IPS-18a (cell line): Measurements from ENCODE around the gene ADAM19.

ENCODE experiments used
- H3K27ac ChIP-seq: one replicate; pipeline ENCODE4 v1.5.1; 2013; ENCODE audit warnings: low read length
- H3K27me3 ChIP-seq: one replicate; pipeline ENCODE4 v1.6.1; 2013; ENCODE audit warnings: mild to moderate bottlenecking, low read length; ENCODE audit not compliant: control insufficient read depth, insufficient read depth
- H3K36me3 ChIP-seq: one replicate; pipeline ENCODE4 v1.6.1; 2013; ENCODE audit warnings: low read depth, low read length; ENCODE audit not compliant: control insufficient read depth
- H3K4me1 ChIP-seq: one replicate; pipeline ENCODE4 v1.6.1; 2013; ENCODE audit warnings: low read depth, low read length; ENCODE audit not compliant: control insufficient read depth
- H3K4me3 ChIP-seq: one replicate; pipeline ENCODE4 v1.5.1; 2013; ENCODE audit warnings: low read length
- H3K9ac ChIP-seq: one replicate; pipeline ENCODE4 v1.6.1; 2013; ENCODE audit warnings: mild to moderate bottlenecking, low read length, moderate library complexity
- H3K9me3 ChIP-seq: one replicate; pipeline ENCODE4 v1.6.1; 2013; ENCODE audit warnings: low read depth, low read length; ENCODE audit not compliant: control insufficient read depth

The ADAM19 gene

DNA sequence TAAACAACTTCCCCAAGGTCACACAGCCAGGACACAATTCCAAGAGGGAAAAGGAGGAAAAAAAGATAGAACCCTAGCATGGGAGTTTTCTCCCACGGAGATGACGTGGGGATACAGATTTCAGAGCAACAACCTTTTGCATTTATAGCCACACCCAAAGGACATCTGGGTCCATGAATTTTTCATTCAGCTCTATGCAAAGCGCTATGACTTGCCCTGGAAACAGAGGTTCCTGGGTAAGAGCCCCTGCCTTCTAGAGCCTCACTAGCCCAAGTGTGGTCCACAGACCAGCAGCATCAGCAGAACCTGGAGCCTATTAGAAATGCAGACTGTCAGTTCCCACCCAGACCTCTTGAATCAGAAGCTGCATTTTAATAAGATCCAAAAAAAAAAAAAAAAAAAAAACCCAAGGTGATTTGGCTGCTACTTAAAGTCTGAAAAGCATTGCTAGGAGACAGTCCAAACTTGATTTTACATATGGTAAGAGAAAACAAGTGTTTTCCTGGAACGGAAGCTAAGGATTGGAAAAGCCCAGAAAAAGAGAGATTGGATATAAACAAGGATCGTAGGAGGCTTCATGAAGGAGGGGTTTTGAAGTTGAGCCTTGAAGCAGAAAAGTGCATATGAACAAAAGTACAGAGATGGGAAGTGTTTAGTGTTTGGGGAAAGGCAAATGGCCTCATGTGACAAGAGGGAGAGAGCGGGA, 17.6 kb upstream of the ADAM19 start:
- Histone ChIP-seq H3K36me3 (no peaks in the 10 kb centered on the region), H3K4me1 (no peaks in the 10 kb centered on the region), H3K9ac (no peak overlapping the region), H3K27me3 (no peaks in the 10 kb centered on the region), H3K27ac (no peak overlapping the region), H3K4me3 (no peak overlapping the region), H3K9me3 (no peaks in the 10 kb centered on the region)

GRCh38 chr5:157592594-157592993, 17.0 kb upstream of the ADAM19 start:
- Histone ChIP-seq H3K27me3 (no peaks in the 10 kb centered on the region), H3K9me3 (no peaks in the 10 kb centered on the region), H3K27ac (no peak overlapping the region), H3K4me3 (no peak overlapping the region), H3K36me3 (no peaks in the 10 kb centered on the region), H3K4me1 (no peaks in the 10 kb centered on the region), H3K9ac (no peak overlapping the region)

DNA sequence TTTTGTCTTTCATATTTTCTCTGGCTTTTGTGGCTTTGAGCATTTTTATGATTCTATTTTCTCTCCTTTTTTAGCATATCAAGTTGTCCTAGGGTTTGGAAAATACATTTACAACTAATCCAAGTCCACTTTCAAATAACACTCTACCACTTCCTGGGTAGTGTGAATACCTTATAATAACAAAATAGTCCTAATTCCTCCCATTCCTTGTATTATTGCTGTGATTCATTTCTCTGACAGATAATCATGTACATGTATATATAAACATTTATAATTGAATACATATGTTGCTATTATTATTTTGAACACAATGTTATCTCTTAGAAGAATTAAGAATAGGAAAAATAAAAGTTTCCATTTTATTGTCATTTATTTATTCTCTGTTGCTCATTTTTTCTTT, 14.9 kb upstream of the ADAM19 start:
- no peak overlapping the region for H3K4me3 ChIP-seq
- H3K27ac ChIP-seq, result no peak overlapping the region
- H3K4me1 ChIP-seq, result no peaks in the 10 kb centered on the region
- no peaks in the 10 kb centered on the region for H3K36me3 ChIP-seq
- H3K27me3 ChIP-seq, result no peaks in the 10 kb centered on the region
- H3K9me3 ChIP-seq, result no peaks in the 10 kb centered on the region
- no peak overlapping the region for H3K9ac ChIP-seq

- H3K4me3 ChIP-seq, result no peak overlapping the region
- H3K27ac ChIP-seq, result no peak overlapping the region
- no peaks in the 10 kb centered on the region for H3K27me3 ChIP-seq
- H3K36me3 ChIP-seq, result no peaks in the 10 kb centered on the region
- H3K9ac ChIP-seq, result no peak overlapping the region
- no peaks in the 10 kb centered on the region for H3K4me1 ChIP-seq
- no peaks in the 10 kb centered on the region for H3K9me3 ChIP-seq
Observed at GRCh38 chr5:157584628-157585027, 9.1 kb upstream of the ADAM19 start.

DNA sequence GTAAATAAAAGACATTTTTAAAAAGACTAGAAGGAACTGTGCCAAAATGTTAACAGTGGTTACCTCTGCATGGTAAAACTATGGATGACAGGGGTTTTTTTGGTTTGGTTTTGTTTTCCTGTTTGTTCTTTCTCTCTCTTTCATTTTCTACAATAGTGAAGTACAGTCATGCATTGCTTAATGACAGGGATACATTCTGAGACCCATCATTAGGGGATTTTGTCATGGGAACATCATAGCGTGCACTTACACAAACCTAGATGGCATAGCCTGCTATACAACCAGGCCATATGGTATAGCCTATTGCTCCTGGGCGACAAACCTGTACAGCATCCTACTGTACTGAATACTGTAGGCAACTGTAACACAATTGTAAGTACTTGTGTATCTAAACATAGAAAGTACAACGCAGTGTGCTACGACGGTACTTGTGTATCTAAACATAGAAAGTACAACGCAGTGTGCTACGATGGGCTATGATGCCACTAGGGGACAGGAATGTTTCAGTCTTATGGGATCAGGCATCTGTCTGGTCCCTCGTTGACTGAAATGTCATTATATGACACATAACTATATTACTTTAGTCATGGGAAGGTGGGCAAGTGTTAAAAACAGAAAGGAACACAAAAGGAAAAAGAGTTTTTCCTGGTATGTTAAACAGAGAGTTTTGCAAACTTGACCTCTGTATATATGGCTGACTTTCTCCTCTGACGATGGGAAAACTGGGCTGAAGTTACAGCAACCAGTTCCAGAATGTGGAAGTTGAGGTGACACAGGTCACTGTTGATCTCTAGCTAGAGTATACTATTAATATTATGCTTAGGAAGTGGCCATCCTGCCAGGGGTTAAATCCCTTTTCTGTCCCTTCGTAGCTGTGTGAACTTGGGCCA, 7.4 kb upstream of the ADAM19 start:
- Histone ChIP-seq H3K36me3 (no peaks in the 10 kb centered on the region), H3K4me3 (no peak overlapping the region), H3K27ac (no peak overlapping the region), H3K4me1 (no peaks in the 10 kb centered on the region), H3K9ac (no peak overlapping the region), H3K27me3 (no peaks in the 10 kb centered on the region), H3K9me3 (no peaks in the 10 kb centered on the region)

GRCh38 chr5:157581901-157582300, 6.3 kb upstream of the ADAM19 start:
- H3K27ac ChIP-seq, result no peak overlapping the region
- H3K9ac ChIP-seq, result no peak overlapping the region
- H3K27me3 ChIP-seq, result peaks cover 7% of the 10 kb centered on the region
- no peak overlapping the region for H3K4me3 ChIP-seq
- H3K9me3 ChIP-seq, result no peaks in the 10 kb centered on the region
- no peaks in the 10 kb centered on the region for H3K4me1 ChIP-seq
- H3K36me3 ChIP-seq, result no peaks in the 10 kb centered on the region

- H3K27ac ChIP-seq, result no peak overlapping the region
- peaks cover 4% of the 10 kb centered on the region for H3K4me1 ChIP-seq
- H3K4me3 ChIP-seq, result no peak overlapping the region
- H3K36me3 ChIP-seq, result no peaks in the 10 kb centered on the region
- no peak overlapping the region for H3K9ac ChIP-seq
- H3K9me3 ChIP-seq, result no peaks in the 10 kb centered on the region
- H3K27me3 ChIP-seq, result peaks cover 29% of the 10 kb centered on the region
Observed at GRCh38 chr5:157578079-157578780, 2.7 kb upstream of the ADAM19 start.

- no peak overlapping the region for H3K9ac ChIP-seq
- H3K9me3 ChIP-seq, result no peaks in the 10 kb centered on the region
- no peaks in the 10 kb centered on the region for H3K36me3 ChIP-seq
- H3K4me3 ChIP-seq, result no peak overlapping the region
- H3K27ac ChIP-seq, result no peak overlapping the region
- peaks cover 6% of the 10 kb centered on the region for H3K4me1 ChIP-seq
- peaks cover 29% of the 10 kb centered on the region for H3K27me3 ChIP-seq
Observed at GRCh38 chr5:157576678-157577077, 1.1 kb upstream of the ADAM19 start.

DNA sequence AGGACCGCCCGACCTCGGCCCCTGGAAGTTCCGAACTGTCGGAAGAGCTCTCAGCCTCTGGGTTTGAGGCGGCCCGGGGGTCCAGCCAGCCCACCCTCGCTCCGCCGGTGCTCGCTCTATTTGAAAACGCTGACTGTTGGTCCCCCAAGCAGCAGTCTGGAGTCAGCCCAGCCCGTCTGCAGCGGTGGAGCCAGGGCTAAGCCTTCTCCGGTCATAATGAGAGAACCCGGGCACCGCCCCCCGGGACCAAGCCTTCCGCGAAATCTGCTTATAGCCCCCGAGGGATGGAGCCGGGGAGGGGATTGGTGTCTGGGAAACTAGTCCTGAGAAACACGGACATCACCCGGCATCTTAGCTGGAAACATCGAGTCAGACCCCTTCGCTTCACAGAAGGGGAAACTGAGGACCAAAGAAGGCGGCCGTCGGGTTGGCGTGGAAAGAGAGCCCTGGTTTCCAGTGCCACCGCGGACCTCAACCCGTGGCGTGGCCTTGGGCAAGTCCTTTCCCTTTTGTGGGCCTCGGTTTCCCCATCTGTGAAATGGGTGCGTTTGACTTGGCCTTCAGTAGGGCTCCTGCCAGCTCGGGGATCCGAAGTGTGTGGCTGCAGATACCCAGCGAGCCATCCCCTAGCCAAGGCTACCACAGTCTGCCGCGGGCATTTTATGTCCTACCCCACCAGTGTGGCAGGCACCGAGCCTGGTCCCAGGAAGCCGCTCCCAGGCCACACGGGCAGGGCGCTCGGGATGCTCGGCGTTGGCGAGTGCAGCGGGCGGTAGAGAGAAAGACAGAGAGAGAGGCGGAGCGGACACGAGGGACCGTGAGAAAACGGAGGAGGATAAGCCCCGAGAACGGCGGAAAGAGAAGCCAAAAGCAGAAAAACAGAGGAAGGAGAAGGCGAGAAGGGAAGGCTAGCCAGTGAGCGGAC, 857 bp downstream of the ADAM19 start:
- peak overlapping the region; percentile 47 for H3K9ac ChIP-seq
- H3K36me3 ChIP-seq, result no peaks in the 10 kb centered on the region
- peaks cover 14% of the 10 kb centered on the region for H3K4me1 ChIP-seq
- H3K4me3 ChIP-seq, result peak overlapping the region; percentile 81
- H3K27ac ChIP-seq, result no peak overlapping the region
- H3K27me3 ChIP-seq, result peaks cover 29% of the 10 kb centered on the region
- no peaks in the 10 kb centered on the region for H3K9me3 ChIP-seq

GRCh38 chr5:157571357-157571827, 4.2 kb downstream of the ADAM19 start:
- Histone ChIP-seq H3K27ac (no peak overlapping the region), H3K4me1 (peaks cover 14% of the 10 kb centered on the region), H3K9ac (no peak overlapping the region), H3K27me3 (peaks cover 17% of the 10 kb centered on the region), H3K36me3 (no peaks in the 10 kb centered on the region), H3K9me3 (no peaks in the 10 kb centered on the region), H3K4me3 (no peak overlapping the region)
